HUES64 (cell line): Measurements from ENCODE around the gene AKIRIN1.
A peak's percentile ranks its signal among the peaks of the same experiment; 100 is the strongest.
"Not testable (repeated sequence)": the region's sequence is repeated elsewhere in the genome, so short reads cannot be mapped to it uniquely, and the experiment has no call there.

ENCODE experiments used
- H3K27ac ChIP-seq: 2 replicates; pipeline ENCODE4 v1.7.0; 2013; ENCODE audit warnings: low read depth, low read length, inconsistent platforms
- H3K27me3 ChIP-seq: 2 replicates; pipeline ENCODE4 v1.6.1; 2013; ENCODE audit warnings: mild to moderate bottlenecking, low read length; ENCODE audit not compliant: insufficient read depth
- H3K36me3 ChIP-seq: 2 replicates; pipeline ENCODE4 v1.6.1; 2013; ENCODE audit warnings: mild to moderate bottlenecking, low read length; ENCODE audit not compliant: insufficient read depth
- H3K4me1 ChIP-seq: 2 replicates; pipeline ENCODE4 v1.6.1; 2013; ENCODE audit warnings: mild to moderate bottlenecking, low read length, moderate library complexity; ENCODE audit not compliant: insufficient read depth
- H3K4me3 ChIP-seq: 2 replicates; pipeline ENCODE4 v1.5.1; 2013; ENCODE audit warnings: mild to moderate bottlenecking, low read length, moderate library complexity
- H3K9ac ChIP-seq: 2 replicates; pipeline ENCODE4 v1.6.1; 2013; ENCODE audit warnings: mild to moderate bottlenecking, low read depth, low read length
- H3K9me3 ChIP-seq: 2 replicates; pipeline ENCODE4 v1.6.1; 2013; ENCODE audit warnings: low read depth, low read length; ENCODE audit not compliant: insufficient read depth
- WGBS: fragments of 150-250, 120-280 bp; methylation state at CpG from one replicate; pipeline ENCODE4 v1.1.7; 2013; ENCODE audit warnings: missing lambda C conversion rate; 5-methylcytosine and 5-hydroxymethylcytosine counted together

AKIRIN1 gene

GRCh38 chr1:39047374-39048229 lies 56.5 kb downstream of the AKIRIN1 start:
- Histone ChIP-seq H3K36me3 (peaks cover 7% of the 10 kb centered on the region), H3K9ac (no peak overlapping the region; the same call in 1 of the 2 replicates), H3K9me3 (no peaks in the 10 kb centered on the region), H3K27ac (no peak overlapping the region; the same call in 1 of the 2 replicates), H3K4me3 (no peak overlapping the region), H3K27me3 (no peaks in the 10 kb centered on the region), H3K4me1 (peaks cover 18% of the 10 kb centered on the region)
- WGBS: 84% methylated on average over 11 of the region's 12 CpGs

- Histone ChIP-seq H3K4me1 (peaks cover 18% of the 10 kb centered on the region), H3K9ac (no peak overlapping the region), H3K27ac (no peak overlapping the region), H3K9me3 (no peaks in the 10 kb centered on the region), H3K27me3 (no peaks in the 10 kb centered on the region), H3K36me3 (peaks cover 5% of the 10 kb centered on the region; the same call in 1 of the 2 replicates), H3K4me3 (no peak overlapping the region)
- WGBS: 94% methylated on average over 7 of the region's 7 CpGs
Observed at GRCh38 chr1:39048745-39049370, 57.8 kb downstream of the AKIRIN1 start.

GRCh38 chr1:39050001-39050400 lies 58.9 kb downstream of the AKIRIN1 start:
- Histone ChIP-seq H3K27ac (no peak overlapping the region), H3K27me3 (no peaks in the 10 kb centered on the region), H3K9ac (no peak overlapping the region), H3K36me3 (peaks cover 5% of the 10 kb centered on the region; the same call in 1 of the 2 replicates), H3K4me1 (peaks cover 18% of the 10 kb centered on the region), H3K4me3 (no peak overlapping the region), H3K9me3 (no peaks in the 10 kb centered on the region)
- WGBS: 97% methylated on average over 4 of the region's 4 CpGs

- Histone ChIP-seq H3K27ac (peak overlapping the region; percentile 62; the same call in 1 of the 2 replicates), H3K4me1 (peaks cover 18% of the 10 kb centered on the region)
- not testable (repeated sequence) for H3K36me3 ChIP-seq, H3K9ac ChIP-seq, H3K9me3 ChIP-seq, H3K27me3 ChIP-seq, H3K4me3 ChIP-seq
- 87% methylated on average over 11 of the region's 11 CpGs for WGBS
Observed at GRCh38 chr1:39051193-39051850, 60.2 kb downstream of the AKIRIN1 start.

GRCh38 chr1:39051956-39052355 lies 60.9 kb downstream of the AKIRIN1 start:
- Histone ChIP-seq H3K4me3 (no peak overlapping the region), H3K36me3 (peaks cover 5% of the 10 kb centered on the region; the same call in 1 of the 2 replicates), H3K4me1 (peaks cover 16% of the 10 kb centered on the region), H3K27ac (peak overlapping the region; percentile 62; the same call in 1 of the 2 replicates), H3K9ac (no peak overlapping the region), H3K27me3 (no peaks in the 10 kb centered on the region), H3K9me3 (no peaks in the 10 kb centered on the region)
- WGBS: 91% methylated on average over 4 of the region's 4 CpGs

GRCh38 chr1:39055213-39055710 lies 64.2 kb downstream of the AKIRIN1 start:
- H3K27me3 ChIP-seq: not testable (repeated sequence)

More at GRCh38 chr1:39055213-39055710, 64.2 kb downstream of the AKIRIN1 start:
- not testable (repeated sequence) for H3K27ac ChIP-seq, H3K4me1 ChIP-seq, H3K9me3 ChIP-seq, H3K9ac ChIP-seq, H3K36me3 ChIP-seq, H3K4me3 ChIP-seq
- WGBS: 93% methylated on average over 8 of the region's 8 CpGs
